IgD-negative memory B cell (primary cell): ENCODE data around the gene ARF3. TPM values are rescaled to one million over a fixed set of nuclear protein-coding genes. Genes with fewer than 3 reads are reported as not detected.

Experiments used
- H3K27ac Mint-ChIP-seq, 3 donors: one replicate each; pipeline ENCODE4 v1.8.0; 2020 to 2022; ENCODE audit warnings: mild to moderate bottlenecking in 3 of 3, mixed read lengths in 3 of 3, moderate library complexity in 1 of 3
- H3K27me3 Mint-ChIP-seq: one replicate; pipeline ENCODE4 v1.8.0; 2021; ENCODE audit warnings: mixed read lengths
- H3K36me3 Mint-ChIP-seq: one replicate; pipeline ENCODE4 v1.8.0; 2020; ENCODE audit warnings: mild to moderate bottlenecking, mixed read lengths
- H3K4me1 Mint-ChIP-seq, 3 donors: one replicate each; pipeline ENCODE4 v1.8.0; 2020 to 2022; ENCODE audit warnings: mixed read lengths in 3 of 3, mild to moderate bottlenecking in 1 of 3
- H3K4me3 Mint-ChIP-seq, 4 donors: one replicate each; pipeline ENCODE4 v1.8.0; 2020 to 2022; ENCODE audit warnings: mild to moderate bottlenecking in 4 of 4, mixed read lengths in 4 of 4, moderate library complexity in 3 of 4
- H3K9me3 Mint-ChIP-seq, 3 donors: one replicate each; pipeline ENCODE4 v1.8.0; 2020 to 2021; ENCODE audit warnings: mixed read lengths in 3 of 3, mild to moderate bottlenecking in 1 of 3
- polyA plus RNA-seq: library from polyadenylated mRNA; unstranded; fragments of 300-500 nt; fragmentation: Illumina TruSeq; gene quantifications from one replicate; pipeline ENCODE4 v1.2.3, GENCODE V29; 2021

ARF3 gene
- polyA plus RNA-seq, 1 donor from 2014 or later = 20.2 TPM

- peak overlapping the region in 1 of 4 donors; percentile 14 for H3K4me3 Mint-ChIP-seq
- peak overlapping the region in 1 of 3 donors; percentile 51 for H3K27ac Mint-ChIP-seq
- H3K9me3 Mint-ChIP-seq = no peaks in the 10 kb centered on the region
- H3K4me1 Mint-ChIP-seq = peaks cover 11 to 30% (median 15%) of the 10 kb centered on the region in 3 donors
- peaks cover 53% of the 10 kb centered on the region for H3K27me3 Mint-ChIP-seq
- no peaks in the 10 kb centered on the region for H3K36me3 Mint-ChIP-seq
These were observed 16.8 kb upstream of the ARF3 start for GRCh38 chr12:48973941-48974673.

- peaks cover 7 to 25% (median 20%) of the 10 kb centered on the region in 3 donors for H3K4me1 Mint-ChIP-seq
- no peaks in the 10 kb centered on the region for H3K36me3 Mint-ChIP-seq
- peaks cover 48% of the 10 kb centered on the region for H3K27me3 Mint-ChIP-seq
These were observed 16.2 kb upstream of the ARF3 start for GRCh38 chr12:48973531-48973930.

GRCh38 chr12:48972952-48973483, 15.7 kb upstream of the ARF3 start:
- H3K9me3 Mint-ChIP-seq = no peaks in the 10 kb centered on the region
- H3K4me3 Mint-ChIP-seq = no peak overlapping the region
- H3K27me3 Mint-ChIP-seq = peaks cover 47% of the 10 kb centered on the region
- H3K36me3 Mint-ChIP-seq = no peaks in the 10 kb centered on the region
- peaks cover 7 to 25% (median 23%) of the 10 kb centered on the region in 3 donors for H3K4me1 Mint-ChIP-seq
- H3K27ac Mint-ChIP-seq = no peak overlapping the region

More at GRCh38 chr12:48973531-48973930, 16.2 kb upstream of the ARF3 start:
- no peaks in the 10 kb centered on the region for H3K9me3 Mint-ChIP-seq
- no peak overlapping the region for H3K4me3 Mint-ChIP-seq
- H3K27ac Mint-ChIP-seq = no peak overlapping the region

- peaks cover 41% of the 10 kb centered on the region for H3K27me3 Mint-ChIP-seq
These were observed 15.1 kb upstream of the ARF3 start for GRCh38 chr12:48972213-48972951.

GRCh38 chr12:48970702-48971334, 13.5 kb upstream of the ARF3 start:
- H3K27me3 Mint-ChIP-seq = peaks cover 34% of the 10 kb centered on the region
- H3K4me3 Mint-ChIP-seq = peak overlapping the region; percentile 17 to 80 (median 55)
- peaks cover 8 to 19% (median 18%) of the 10 kb centered on the region in 3 donors for H3K4me1 Mint-ChIP-seq
- no peak overlapping the region for H3K27ac Mint-ChIP-seq
- H3K36me3 Mint-ChIP-seq = no peaks in the 10 kb centered on the region
- H3K9me3 Mint-ChIP-seq = no peaks in the 10 kb centered on the region

More at GRCh38 chr12:48972213-48972951, 15.1 kb upstream of the ARF3 start:
- H3K4me1 Mint-ChIP-seq = peaks cover 4 to 23% (median 20%) of the 10 kb centered on the region in 3 donors
- H3K4me3 Mint-ChIP-seq = peak overlapping the region in 2 of 4 donors; percentile 32 to 89
- no peaks in the 10 kb centered on the region for H3K36me3 Mint-ChIP-seq
- H3K27ac Mint-ChIP-seq = no peak overlapping the region
- no peaks in the 10 kb centered on the region for H3K9me3 Mint-ChIP-seq

GRCh38 chr12:48969833-48970701, 12.8 kb upstream of the ARF3 start:
- Mint-ChIP-seq H3K4me1 (peaks cover 8 to 19% (median 18%) of the 10 kb centered on the region in 3 donors), H3K27ac (no peak overlapping the region), H3K27me3 (peaks cover 34% of the 10 kb centered on the region), H3K9me3 (no peaks in the 10 kb centered on the region), H3K4me3 (peak overlapping the region; percentile 34 to 80 (median 64)), H3K36me3 (no peaks in the 10 kb centered on the region)

- peaks cover 34% of the 10 kb centered on the region for H3K27me3 Mint-ChIP-seq
- peak overlapping the region in 3 of 4 donors; percentile 34 to 79 (median 72) for H3K4me3 Mint-ChIP-seq
These were observed 12.0 kb upstream of the ARF3 start for GRCh38 chr12:48969160-48969771.

GRCh38 chr12:48968467-48968866, 11.2 kb upstream of the ARF3 start:
- Mint-ChIP-seq H3K4me1 (peaks cover 8 to 19% (median 18%) of the 10 kb centered on the region in 3 donors), H3K9me3 (no peaks in the 10 kb centered on the region), H3K27ac (peak overlapping the region in 1 of 3 donors; percentile 77), H3K4me3 (peak overlapping the region in 2 of 4 donors; percentile 34 to 72), H3K36me3 (no peaks in the 10 kb centered on the region), H3K27me3 (peaks cover 32% of the 10 kb centered on the region)

More at GRCh38 chr12:48969160-48969771, 12.0 kb upstream of the ARF3 start:
- no peaks in the 10 kb centered on the region for H3K9me3 Mint-ChIP-seq
- H3K36me3 Mint-ChIP-seq = no peaks in the 10 kb centered on the region
- peak overlapping the region in 2 of 3 donors; percentile 77 to 78 for H3K27ac Mint-ChIP-seq
- H3K4me1 Mint-ChIP-seq = peaks cover 8 to 19% (median 18%) of the 10 kb centered on the region in 3 donors

- H3K9me3 Mint-ChIP-seq = no peaks in the 10 kb centered on the region
- peaks cover 8 to 19% (median 18%) of the 10 kb centered on the region in 3 donors for H3K4me1 Mint-ChIP-seq
- H3K27ac Mint-ChIP-seq = no peak overlapping the region
- peak overlapping the region in 1 of 4 donors; percentile 34 for H3K4me3 Mint-ChIP-seq
- H3K27me3 Mint-ChIP-seq = peaks cover 27% of the 10 kb centered on the region
- no peaks in the 10 kb centered on the region for H3K36me3 Mint-ChIP-seq
These were observed 10.7 kb upstream of the ARF3 start for GRCh38 chr12:48967991-48968390.

- no peaks in the 10 kb centered on the region for H3K36me3 Mint-ChIP-seq
- no peaks in the 10 kb centered on the region for H3K9me3 Mint-ChIP-seq
- peaks cover 13% of the 10 kb centered on the region for H3K27me3 Mint-ChIP-seq
- peaks cover 8 to 18% (median 14%) of the 10 kb centered on the region in 3 donors for H3K4me1 Mint-ChIP-seq
- H3K27ac Mint-ChIP-seq = peak overlapping the region in 2 of 3 donors; percentile 42 to 50
- H3K4me3 Mint-ChIP-seq = no peak overlapping the region
These were observed 9.0 kb upstream of the ARF3 start for GRCh38 chr12:48966177-48966895.

- Mint-ChIP-seq H3K4me1 (peaks cover 5 to 8% (median 7%) of the 10 kb centered on the region in 3 donors), H3K27ac (peak overlapping the region in 1 of 3 donors; percentile 42), H3K27me3 (peaks cover 6% of the 10 kb centered on the region), H3K4me3 (no peak overlapping the region), H3K9me3 (no peaks in the 10 kb centered on the region), H3K36me3 (no peaks in the 10 kb centered on the region)
These were observed 8.1 kb upstream of the ARF3 start for GRCh38 chr12:48965298-48965838.

- no peak overlapping the region for H3K4me3 Mint-ChIP-seq
- H3K9me3 Mint-ChIP-seq = no peaks in the 10 kb centered on the region
- H3K36me3 Mint-ChIP-seq = peaks cover 2% of the 10 kb centered on the region
- H3K27ac Mint-ChIP-seq = no peak overlapping the region
- H3K27me3 Mint-ChIP-seq = peaks cover 4% of the 10 kb centered on the region
- peaks cover 9 to 14% (median 10%) of the 10 kb centered on the region in 3 donors for H3K4me1 Mint-ChIP-seq
These were observed 4.5 kb upstream of the ARF3 start for GRCh38 chr12:48961801-48962200.

GRCh38 chr12:48961331-48961730, 4.0 kb upstream of the ARF3 start:
- Mint-ChIP-seq H3K4me1 (peaks cover 9 to 15% (median 14%) of the 10 kb centered on the region in 3 donors), H3K4me3 (no peak overlapping the region), H3K27ac (peak overlapping the region in 1 of 3 donors; percentile 63), H3K9me3 (no peaks in the 10 kb centered on the region), H3K27me3 (peaks cover 4% of the 10 kb centered on the region), H3K36me3 (peaks cover 2% of the 10 kb centered on the region)
